Peyer's patch (tissue), 4 donors: ENCODE data around the gene TRIO. TPM values are rescaled to one million over a fixed set of nuclear protein-coding genes. Genes with fewer than 3 reads are reported as not detected.

Experiments
- DNase-seq, 3 donors: peaks; one replicate each; pipeline ENCODE4 v3.0.0-alpha.2; 2017 to 2019
- H3K27ac ChIP-seq, 4 donors: fragments of 200-600 bp; sonication (generic); one replicate each; pipeline ENCODE4 v1.5.1; 2016 to 2019
- H3K27me3 ChIP-seq, 2 donors: fragments of 200-600 bp; sonication (generic); one replicate each; pipeline ENCODE4 v1.5.1; 2019
- H3K36me3 ChIP-seq, 3 donors: fragments of 200-600 bp; sonication (generic); one replicate each; pipeline ENCODE4 v1.5.1; 2016 to 2019
- H3K4me1 ChIP-seq, 4 donors: fragments of 200-600 bp; sonication (generic); one replicate each; pipeline ENCODE4 v1.5.1; 2016 to 2019
- H3K4me3 ChIP-seq, 4 donors: fragments of 200-600 bp; sonication (generic); 1 replicate in 3 of 4; 2 replicates in 1 of 4; pipeline ENCODE4 v1.5.1; 2016 to 2019; ENCODE audit warnings: mild to moderate bottlenecking in 1 of 4
- H3K9me3 ChIP-seq, 4 donors: fragments of 200-600 bp; sonication (generic); one replicate each; pipeline ENCODE4 v1.5.1; 2016 to 2019; ENCODE audit warnings: mild to moderate bottlenecking in 1 of 4
- POLR2A ChIP-seq, 2 donors: fragments of 450-650 bp; IDR thresholded peaks; one replicate each; pipeline ENCODE4 v1.5.1; 2017; ENCODE audit warnings: antibody characterized with exemption in 2 of 2, mild to moderate bottlenecking in 2 of 2, moderate library complexity in 2 of 2
- total RNA-seq, 4 donors: library from RNA; depleted of rRNA; stranded (reverse); fragments of >200 nt; gene quantifications; one replicate each; pipeline ENCODE4 v1.1.0, GENCODE V29; 2016
- TF ChIP-seq, protein P1 (sequence below), 6 experiments: fragments of 450-650 bp in 4 of 6; fragments of 200-600 bp in 2 of 6; sonication (generic) in 1 of 6; IDR thresholded peaks; one replicate each; pipeline ENCODE4 v1.5.1; 2017 to 2019; ENCODE audit warnings: antibody characterized with exemption in 6 of 6, mild to moderate bottlenecking in 3 of 6, moderate library complexity in 1 of 6

The TRIO gene
- total RNA-seq, 4 donors from 2014 or later = 171 to 456 (median 340) TPM

DNA sequence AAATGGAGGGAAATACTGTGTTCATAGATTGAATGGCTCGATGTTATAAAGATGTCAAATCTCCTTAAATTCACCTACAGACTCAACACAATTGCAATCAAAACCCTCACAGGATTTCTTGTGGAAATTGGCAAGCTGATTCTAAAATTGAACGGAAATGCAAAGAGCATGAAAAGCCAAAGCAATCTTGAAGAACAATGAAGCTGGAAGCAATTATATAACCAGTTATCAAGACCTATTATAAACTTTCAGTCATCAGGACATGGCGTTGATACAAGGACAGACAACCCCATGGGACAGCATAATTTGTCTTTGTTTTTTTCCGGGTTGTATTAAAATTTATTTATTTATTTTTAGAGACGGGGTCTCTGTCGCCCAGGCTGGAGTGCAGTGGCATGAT, 385.0 kb downstream of the TRIO start:
- no peak for DNase-seq
- H3K9me3 ChIP-seq = no peaks in the 10 kb centered on the region
- H3K4me3 ChIP-seq = no peak overlapping the region
- no peaks in the 10 kb centered on the region for H3K36me3 ChIP-seq
- no peaks in the 10 kb centered on the region for H3K27me3 ChIP-seq
- no peak overlapping the region for H3K27ac ChIP-seq
- no peaks in the 10 kb centered on the region for H3K4me1 ChIP-seq
- TF ChIP-seq, protein P1, sequence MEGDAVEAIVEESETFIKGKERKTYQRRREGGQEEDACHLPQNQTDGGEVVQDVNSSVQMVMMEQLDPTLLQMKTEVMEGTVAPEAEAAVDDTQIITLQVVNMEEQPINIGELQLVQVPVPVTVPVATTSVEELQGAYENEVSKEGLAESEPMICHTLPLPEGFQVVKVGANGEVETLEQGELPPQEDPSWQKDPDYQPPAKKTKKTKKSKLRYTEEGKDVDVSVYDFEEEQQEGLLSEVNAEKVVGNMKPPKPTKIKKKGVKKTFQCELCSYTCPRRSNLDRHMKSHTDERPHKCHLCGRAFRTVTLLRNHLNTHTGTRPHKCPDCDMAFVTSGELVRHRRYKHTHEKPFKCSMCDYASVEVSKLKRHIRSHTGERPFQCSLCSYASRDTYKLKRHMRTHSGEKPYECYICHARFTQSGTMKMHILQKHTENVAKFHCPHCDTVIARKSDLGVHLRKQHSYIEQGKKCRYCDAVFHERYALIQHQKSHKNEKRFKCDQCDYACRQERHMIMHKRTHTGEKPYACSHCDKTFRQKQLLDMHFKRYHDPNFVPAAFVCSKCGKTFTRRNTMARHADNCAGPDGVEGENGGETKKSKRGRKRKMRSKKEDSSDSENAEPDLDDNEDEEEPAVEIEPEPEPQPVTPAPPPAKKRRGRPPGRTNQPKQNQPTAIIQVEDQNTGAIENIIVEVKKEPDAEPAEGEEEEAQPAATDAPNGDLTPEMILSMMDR (IDR thresholded peaks at IDR 0.05) = no peak
- TF ChIP-seq POLR2A (IDR thresholded peaks at IDR 0.05) = no peak

DNA sequence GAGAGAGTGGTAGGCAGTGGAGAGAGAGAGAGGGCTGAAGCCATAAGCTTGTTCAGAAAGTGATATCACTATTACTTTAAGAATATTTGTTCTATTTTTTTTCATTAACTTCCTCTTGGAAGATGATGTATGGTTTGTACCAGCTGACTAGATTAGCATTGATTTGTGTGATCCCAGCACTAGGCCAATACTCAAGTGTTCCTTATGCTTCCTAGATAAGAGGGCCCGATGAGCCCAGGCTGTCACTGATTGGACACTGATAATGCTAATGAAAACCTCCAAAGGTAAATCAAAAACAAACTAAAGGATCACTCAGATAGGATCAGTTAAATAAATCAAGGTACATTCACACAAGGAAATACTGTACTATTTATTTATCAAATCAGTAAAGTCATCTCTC, 385.8 kb downstream of the TRIO start:
- Histone ChIP-seq H3K36me3 (no peaks in the 10 kb centered on the region), H3K9me3 (no peaks in the 10 kb centered on the region), H3K27me3 (no peaks in the 10 kb centered on the region), H3K27ac (no peak overlapping the region), H3K4me1 (no peaks in the 10 kb centered on the region), H3K4me3 (no peak overlapping the region)
- TF ChIP-seq POLR2A (IDR thresholded peaks at IDR 0.05) = no peak
- TF ChIP-seq, protein P1 (IDR thresholded peaks at IDR 0.05) = no peak
- DNase-seq = no peak

DNA sequence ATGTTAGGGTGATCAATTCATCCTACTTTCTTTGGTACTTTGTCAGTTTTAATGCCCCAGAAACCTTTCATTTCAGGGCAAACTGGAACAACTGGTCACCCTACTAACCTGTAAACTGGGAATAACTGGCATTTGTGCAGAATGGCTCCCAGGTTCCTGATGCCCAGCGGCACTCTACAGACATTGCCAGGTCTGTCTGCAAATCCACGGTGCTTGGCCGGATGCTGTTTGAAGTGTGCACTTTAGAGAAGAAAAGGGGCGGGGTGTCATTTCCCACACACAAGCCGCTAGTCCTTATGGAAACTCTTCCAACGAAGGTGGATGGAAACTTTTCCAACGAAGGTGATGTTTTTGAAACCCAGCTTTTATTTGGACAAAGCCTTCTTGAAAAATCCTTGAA, 388.5 kb downstream of the TRIO start:
- DNase-seq = no peak
- Histone ChIP-seq H3K27me3 (no peaks in the 10 kb centered on the region), H3K36me3 (no peaks in the 10 kb centered on the region), H3K4me3 (no peak overlapping the region), H3K9me3 (no peaks in the 10 kb centered on the region), H3K4me1 (no peaks in the 10 kb centered on the region), H3K27ac (no peak overlapping the region)
- TF ChIP-seq POLR2A (IDR thresholded peaks at IDR 0.05) = no peak
- TF ChIP-seq, protein P1 (IDR thresholded peaks at IDR 0.05) = no peak

DNA sequence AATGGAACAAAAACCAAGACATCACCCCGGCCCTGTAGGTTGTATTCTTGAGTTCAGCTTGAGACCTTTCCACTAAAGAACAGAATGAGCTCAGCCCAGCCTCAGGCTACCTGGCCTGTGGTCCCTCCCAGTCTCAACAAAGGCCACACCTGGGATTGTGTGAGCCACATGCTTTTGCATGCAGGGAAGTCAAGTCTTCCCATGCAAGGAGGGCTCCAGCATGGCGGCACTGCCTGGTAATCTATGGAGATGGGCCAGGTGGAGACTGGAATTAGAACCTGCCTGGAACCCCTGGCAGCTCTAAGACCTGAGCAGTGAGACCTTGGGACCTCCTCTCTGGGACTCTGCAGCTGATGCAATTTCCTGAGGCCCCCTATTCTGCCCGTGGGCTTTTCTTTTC, 389.0 kb downstream of the TRIO start:
- Histone ChIP-seq H3K4me1 (no peaks in the 10 kb centered on the region), H3K9me3 (no peaks in the 10 kb centered on the region), H3K4me3 (no peak overlapping the region), H3K27ac (no peak overlapping the region), H3K36me3 (no peaks in the 10 kb centered on the region), H3K27me3 (no peaks in the 10 kb centered on the region)
- no peak for DNase-seq
- TF ChIP-seq, protein P1 (IDR thresholded peaks at IDR 0.05) = no peak
- TF ChIP-seq POLR2A (IDR thresholded peaks at IDR 0.05) = no peak

DNA sequence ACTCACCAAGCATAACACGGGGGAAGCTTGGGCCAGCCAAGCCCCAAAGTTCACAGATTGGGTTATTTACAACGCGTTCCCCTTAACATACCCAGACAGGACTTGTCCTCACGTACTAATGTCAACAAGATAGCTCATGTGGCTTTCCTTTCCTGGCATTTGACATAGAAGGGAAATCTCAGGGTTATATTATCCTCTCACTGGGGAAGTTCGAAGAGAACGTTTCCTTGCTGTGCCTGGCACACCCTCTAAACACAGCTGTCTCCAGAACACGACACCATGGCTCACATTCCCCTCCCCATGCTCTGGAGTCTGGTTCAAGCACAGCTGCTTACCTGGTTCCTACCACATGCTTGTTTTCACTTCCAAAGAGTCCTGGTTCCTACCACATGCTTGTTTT, 391.6 kb downstream of the TRIO start:
- Histone ChIP-seq H3K27me3 (no peaks in the 10 kb centered on the region), H3K36me3 (no peaks in the 10 kb centered on the region), H3K9me3 (no peaks in the 10 kb centered on the region), H3K27ac (no peak overlapping the region), H3K4me1 (no peaks in the 10 kb centered on the region), H3K4me3 (no peak overlapping the region)
- DNase-seq = no peak
- no peak for TF ChIP-seq POLR2A (IDR thresholded peaks at IDR 0.05)
- TF ChIP-seq, protein P1 (IDR thresholded peaks at IDR 0.05) = no peak

DNA sequence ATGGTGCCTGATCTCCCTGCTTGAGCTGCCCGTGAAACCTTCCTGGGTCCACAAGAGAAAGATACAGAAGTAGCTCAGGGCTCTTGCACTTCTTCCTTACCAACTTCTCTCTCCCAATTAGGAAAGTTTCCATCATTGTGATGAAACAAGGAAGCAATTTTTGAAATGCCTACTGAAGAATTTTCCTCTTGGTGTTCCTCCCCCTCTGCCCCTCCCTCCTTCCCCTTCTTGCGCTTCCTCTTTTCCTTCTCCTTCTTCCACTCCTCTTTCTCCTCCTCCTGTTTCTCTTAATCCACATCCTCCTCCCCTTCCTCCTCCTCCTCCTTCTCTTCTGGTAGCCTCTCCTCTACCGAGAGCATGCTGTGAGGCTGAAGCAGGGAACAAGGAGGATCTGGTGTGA, 402.2 kb downstream of the TRIO start:
- H3K4me1 ChIP-seq = no peaks in the 10 kb centered on the region
- no peaks in the 10 kb centered on the region for H3K27me3 ChIP-seq
- no peaks in the 10 kb centered on the region for H3K9me3 ChIP-seq
- DNase-seq = no peak
- H3K27ac ChIP-seq = no peak overlapping the region
- TF ChIP-seq POLR2A (IDR thresholded peaks at IDR 0.05) = no peak
- TF ChIP-seq, protein P1 (IDR thresholded peaks at IDR 0.05) = no peak
- no peak overlapping the region for H3K4me3 ChIP-seq
- H3K36me3 ChIP-seq = no peaks in the 10 kb centered on the region
